GM23248 (cell line): Measurements from ENCODE around the gene LRRC2. TPM values are rescaled to one million over a fixed set of nuclear protein-coding genes. Genes with fewer than 3 reads are reported as not detected.

Experiments
- DNase-seq: peaks from one replicate; pipeline ENCODE4 v3.0.0-alpha.2; 2015
- H2AFZ ChIP-seq: fragments of 200-600 bp; sonication (generic); 2 replicates; pipeline ENCODE4 v1.6.1; 2016; ENCODE audit warnings: antibody characterized with exemption
- H3F3A ChIP-seq: fragments of 200-600 bp; sonication (generic); 2 replicates; pipeline ENCODE4 v1.6.1; 2016; ENCODE audit warnings: mild to moderate bottlenecking, antibody characterized with exemption, mixed run types; ENCODE audit not compliant: insufficient read depth
- H3K27ac ChIP-seq: fragments of 200-600 bp; sonication (generic); 2 replicates; pipeline ENCODE4 v1.5.1; 2016; ENCODE audit warnings: mild to moderate bottlenecking
- H3K27me3 ChIP-seq: fragments of 200-600 bp; sonication (generic); replicated peaks from 2 replicates; pipeline ENCODE4 v1.6.1; 2016; ENCODE audit warnings: mild to moderate bottlenecking; ENCODE audit not compliant: insufficient read depth
- H3K36me3 ChIP-seq: fragments of 200-600 bp; sonication (generic); 2 replicates; pipeline ENCODE4 v1.6.1; 2016; ENCODE audit warnings: low read depth, mild to moderate bottlenecking
- H3K4me1 ChIP-seq: fragments of 200-600 bp; sonication (generic); 2 replicates; pipeline ENCODE4 v1.6.1; 2016; ENCODE audit warnings: mild to moderate bottlenecking; ENCODE audit not compliant: insufficient read depth
- H3K4me2 ChIP-seq: fragments of 200-600 bp; sonication (generic); one replicate; pipeline ENCODE4 v1.6.1; 2016; ENCODE audit warnings: mild to moderate bottlenecking; ENCODE audit not compliant: unreplicated experiment
- H3K4me3 ChIP-seq: fragments of 200-600 bp; sonication (generic); 2 replicates; pipeline ENCODE4 v1.5.1; 2016; ENCODE audit warnings: mild to moderate bottlenecking
- H3K79me2 ChIP-seq: fragments of 200-600 bp; sonication (generic); 2 replicates; pipeline ENCODE4 v1.6.1; 2016; ENCODE audit warnings: mild to moderate bottlenecking; ENCODE audit not compliant: insufficient read depth
- H3K9ac ChIP-seq: fragments of 200-600 bp; sonication (generic); 2 replicates; pipeline ENCODE4 v1.6.1; 2016; ENCODE audit warnings: mild to moderate bottlenecking
- H3K9me2 ChIP-seq: fragments of 200-600 bp; sonication (generic); 2 replicates; pipeline ENCODE4 v1.6.1; 2016; ENCODE audit warnings: mixed run types, mild to moderate bottlenecking, moderate library complexity; ENCODE audit not compliant: insufficient read depth
- H3K9me3 ChIP-seq: fragments of 200-600 bp; sonication (generic); one replicate; pipeline ENCODE4 v1.6.1; 2017; ENCODE audit warnings: low read depth
- H4K20me1 ChIP-seq: fragments of 200-600 bp; sonication (generic); 2 replicates; pipeline ENCODE4 v1.6.0; 2016; ENCODE audit not compliant: insufficient read depth
- EZH2 ChIP-seq: fragments of 200-600 bp; sonication (generic); IDR thresholded peaks from 2 replicates; pipeline ENCODE4 v1.6.1; 2018; ENCODE audit warnings: antibody characterized with exemption, mild to moderate bottlenecking; ENCODE audit not compliant: insufficient read depth, poor library complexity, severe bottlenecking
- EZH2phosphoT487 ChIP-seq: fragments of 200-600 bp; sonication (generic); IDR thresholded peaks from 2 replicates; pipeline ENCODE4 v1.6.1; 2018; ENCODE audit warnings: antibody characterized with exemption, moderate library complexity, mild to moderate bottlenecking, low read depth; ENCODE audit not compliant: insufficient read depth
- WGBS, 2 experiments: methylation state at CpG; one replicate each; pipeline ENCODE4 v1.1.6; 2015 to 2017; ENCODE audit warnings: low lambda C conversion rate in 2 of 2, low coverage in 1 of 2; ENCODE audit errors: missing lambda C conversion rate in 2 of 2; 5-methylcytosine and 5-hydroxymethylcytosine counted together
- in situ Hi-C: fragments of 300-500 bp; cut with MboI; formaldehyde crosslinking; loops from 2 replicates; pipeline ENCODE4 v1.15.0; 2020
- polyA plus RNA-seq: library from polyadenylated mRNA; unstranded; fragments of >200 nt; fragmentation: Nextera tagmentation; extraction: Ambion mirVana; gene quantifications from 2 replicates; pipeline ENCODE4 v1.2.1, GENCODE V29; 2016
- total RNA-seq: library from RNA; depleted of rRNA; stranded (reverse); fragments of >200 nt; shearing (Covaris generic); gene quantifications from 2 replicates; pipeline ENCODE4 v1.2.3, GENCODE V29; 2014

The LRRC2 gene
- total and polyA plus RNA-seq, 2 experiments from 2014 or later, result 10.8 to 16.7 TPM

GRCh38 chr3:46479696-46480095, 86.4 kb downstream of the LRRC2 start:
- H3K27ac ChIP-seq, result no peak overlapping the region
- no peaks in the 10 kb centered on the region for H3K9me3 ChIP-seq
- no peak overlapping the region for H3K4me2 ChIP-seq
- H3F3A ChIP-seq, result peaks cover 4% of the 10 kb centered on the region; the same call in 1 of the 2 replicates
- H3K4me1 ChIP-seq, result peaks cover 9% of the 10 kb centered on the region
- H3K9ac ChIP-seq, result no peak overlapping the region
- WGBS, 2 experiments, result 68 to 70% methylated on average over 5 of the region's 5 CpGs
- TF ChIP-seq EZH2 (no peak), EZH2phosphoT487 (no peak)
- in situ Hi-C loops, result loop anchor here (10.0 kb wide), 1 partner anchor 155 kb away; no protein-coding TSS in a partner anchor
- no peak overlapping the region for H3K4me3 ChIP-seq
- no peaks in the 10 kb centered on the region for H3K79me2 ChIP-seq
- H3K36me3 ChIP-seq, result no peaks in the 10 kb centered on the region
- peaks cover 29% of the 10 kb centered on the region for H3K27me3 ChIP-seq
- no peaks in the 10 kb centered on the region for H3K9me2 ChIP-seq
- H4K20me1 ChIP-seq, result no peaks in the 10 kb centered on the region
- H2AFZ ChIP-seq, result no peak overlapping the region
- no peak for DNase-seq

GRCh38 chr3:46479021-46479420, 87.1 kb downstream of the LRRC2 start:
- in situ Hi-C loops, result no loop called here
- no peaks in the 10 kb centered on the region for H3K36me3 ChIP-seq
- H4K20me1 ChIP-seq, result no peaks in the 10 kb centered on the region
- peaks cover 36% of the 10 kb centered on the region for H3K27me3 ChIP-seq
- H3F3A ChIP-seq, result peaks cover 4% of the 10 kb centered on the region; the same call in 1 of the 2 replicates
- H3K4me2 ChIP-seq, result no peak overlapping the region
- no peak for DNase-seq
- H3K9me3 ChIP-seq, result no peaks in the 10 kb centered on the region
- TF ChIP-seq EZH2 (no peak), EZH2phosphoT487 (no peak)
- 79 to 84% methylated on average over 5 of the region's 5 CpGs for WGBS, 2 experiments
- H3K79me2 ChIP-seq, result no peaks in the 10 kb centered on the region
- no peak overlapping the region for H3K4me3 ChIP-seq
- no peaks in the 10 kb centered on the region for H3K9me2 ChIP-seq
- no peak overlapping the region for H2AFZ ChIP-seq
- no peak overlapping the region for H3K9ac ChIP-seq
- no peak overlapping the region for H3K27ac ChIP-seq
- H3K4me1 ChIP-seq, result peaks cover 9% of the 10 kb centered on the region

- no peak for DNase-seq
- H3K4me3 ChIP-seq, result no peak overlapping the region
- 62 to 70% methylated on average over 5 of the region's 5 CpGs for WGBS, 2 experiments
- H3K79me2 ChIP-seq, result no peaks in the 10 kb centered on the region
- H4K20me1 ChIP-seq, result no peaks in the 10 kb centered on the region
- in situ Hi-C loops, result no loop called here
- TF ChIP-seq EZH2, result no peak
- peaks cover 9% of the 10 kb centered on the region for H3K4me1 ChIP-seq
- H3K9me3 ChIP-seq, result no peaks in the 10 kb centered on the region
- no peaks in the 10 kb centered on the region for H3K36me3 ChIP-seq
- no peak overlapping the region for H2AFZ ChIP-seq
- H3K9ac ChIP-seq, result no peak overlapping the region
- H3K27me3 ChIP-seq, result peaks cover 37% of the 10 kb centered on the region
- H3K4me2 ChIP-seq, result no peak overlapping the region
- H3F3A ChIP-seq, result peaks cover 3% of the 10 kb centered on the region; the same call in 1 of the 2 replicates
- no peaks in the 10 kb centered on the region for H3K9me2 ChIP-seq
- no peak overlapping the region for H3K27ac ChIP-seq
Observed at GRCh38 chr3:46478341-46478740, 87.8 kb downstream of the LRRC2 start.

DNA sequence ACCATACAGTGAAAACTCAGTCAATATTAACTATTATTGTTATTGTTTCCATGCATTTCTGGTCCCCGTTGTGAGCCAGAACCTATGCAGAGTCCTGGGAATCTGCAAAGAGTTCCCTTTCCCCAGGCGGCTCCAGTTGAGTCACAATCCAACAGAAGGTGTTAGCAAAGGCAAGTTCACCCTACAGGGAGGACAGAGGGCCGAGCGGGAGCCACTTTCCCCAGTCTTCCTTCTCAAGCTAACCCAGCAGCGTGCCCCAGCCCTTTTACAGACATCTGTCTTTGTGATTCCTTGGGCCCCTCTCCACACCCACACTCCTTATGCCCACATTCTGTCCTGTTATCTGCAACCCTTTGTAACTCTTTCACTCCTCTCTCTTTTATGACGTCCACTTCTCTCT, 88.3 kb downstream of the LRRC2 start:
- Histone ChIP-seq H4K20me1 (no peaks in the 10 kb centered on the region), H3K27ac (no peak overlapping the region), H3K4me2 (no peak overlapping the region), H2AFZ (no peak overlapping the region), H3K27me3 (peaks cover 37% of the 10 kb centered on the region), H3K9me2 (no peaks in the 10 kb centered on the region), H3K79me2 (no peaks in the 10 kb centered on the region), H3F3A (no peaks in the 10 kb centered on the region), H3K9ac (no peak overlapping the region), H3K9me3 (no peaks in the 10 kb centered on the region), H3K36me3 (no peaks in the 10 kb centered on the region), H3K4me3 (no peak overlapping the region), H3K4me1 (peaks cover 9% of the 10 kb centered on the region)
- TF ChIP-seq EZH2 (no peak), EZH2phosphoT487 (no peak)
- no peak for DNase-seq
- in situ Hi-C loops, result no loop called here
- WGBS, 2 experiments, result 45 to 49% methylated on average over 6 of the region's 6 CpGs

DNA sequence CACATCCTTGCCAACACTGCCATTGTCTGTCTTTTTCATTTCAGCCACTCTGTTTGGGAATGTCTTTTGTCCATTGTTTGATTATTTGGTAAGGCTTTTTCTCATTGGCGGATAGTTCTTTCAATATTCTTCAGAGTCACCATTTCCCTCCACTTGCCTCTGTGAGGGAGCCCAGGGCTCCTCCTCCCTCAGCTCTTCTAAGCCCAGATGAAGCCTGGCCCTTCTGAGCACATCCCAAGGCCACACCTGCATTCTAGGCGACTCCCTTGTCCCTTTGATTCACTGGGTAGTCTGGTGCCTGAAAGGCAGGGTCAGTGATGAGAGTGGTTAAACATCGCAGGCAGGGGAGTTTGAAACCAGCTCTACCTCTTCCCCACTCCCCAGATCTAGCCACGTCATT, 89.0 kb downstream of the LRRC2 start:
- H3K27me3 ChIP-seq, result peaks cover 37% of the 10 kb centered on the region
- no peaks in the 10 kb centered on the region for H3K9me2 ChIP-seq
- 25 to 30% methylated on average over 4 of the region's 4 CpGs for WGBS, 2 experiments
- TF ChIP-seq EZH2 (no peak), EZH2phosphoT487 (no peak)
- no peaks in the 10 kb centered on the region for H4K20me1 ChIP-seq
- no peaks in the 10 kb centered on the region for H3K36me3 ChIP-seq
- peaks cover 6% of the 10 kb centered on the region; the same call in 1 of the 2 replicates for H3K4me1 ChIP-seq
- H3K79me2 ChIP-seq, result no peaks in the 10 kb centered on the region
- DNase-seq, result no peak
- no peak overlapping the region for H3K4me3 ChIP-seq
- in situ Hi-C loops, result no loop called here
- H3K9me3 ChIP-seq, result no peaks in the 10 kb centered on the region
- no peak overlapping the region for H2AFZ ChIP-seq
- no peak overlapping the region for H3K9ac ChIP-seq
- no peak overlapping the region for H3K27ac ChIP-seq
- H3K4me2 ChIP-seq, result no peak overlapping the region
- H3F3A ChIP-seq, result no peaks in the 10 kb centered on the region
